HCT116 (cell line): ENCODE data around the gene BACE1. TPM values are rescaled to one million over a fixed set of nuclear protein-coding genes. Genes with fewer than 3 reads are reported as not detected.

ENCODE experiments used
- ATAC-seq: fragments of 200-7000 bp; cut with Tn5 transposase; 2 replicates; pipeline ENCODE4 v1.9.1; 2020; ENCODE audit warnings: mild to moderate bottlenecking, moderate library complexity
- BruUV-seq: library from RNA; stranded (reverse); fragments of 400-500 nt; replicated peaks from 2 replicates; lab custom pipeline; 2021; lab: Mats Ljungman, UMichigan
- CTCF ChIA-PET: fragments of 300-600 bp; sonication (Branson Sonifier 250); formaldehyde crosslinking; loops from one replicate; lab custom pipeline; 2021; ENCODE audit warnings: antibody characterized with exemption; lab: Charles Lee
- POLR2A ChIA-PET: fragments of 300-600, 350-600 bp; sonication (Branson Sonifier 250); formaldehyde crosslinking; loops from one replicate; lab custom pipeline; 2021; ENCODE audit warnings: antibody characterized with exemption; lab: Charles Lee
- RAD21 ChIA-PET, 2 experiments: fragments of 300-600 bp; sonication (Branson Sonifier 250); formaldehyde crosslinking; loops; one replicate each; lab custom pipeline; 2023; ENCODE audit warnings: low total read pairs in 2 of 2; ENCODE audit not compliant: uncharacterized antibody in 2 of 2, unreplicated experiment in 2 of 2, low non-redundant PET in 1 of 2; lab: Charles Lee
- DNase-seq: peaks from one replicate; pipeline ENCODE4 v3.0.0-alpha.2; 2010; ENCODE audit warnings: low read depth, low spot score
- H2AFZ ChIP-seq: fragments of 200-600 bp; shearing (Covaris generic), sonication (generic); 2 replicates; pipeline ENCODE4 v1.6.1; 2017; ENCODE audit warnings: low read depth, mixed run types, mixed read lengths, antibody characterized with exemption, low read length; ENCODE audit not compliant: poor library complexity, severe bottlenecking
- H3K27ac ChIP-seq: 2 replicates; pipeline ENCODE4 v1.5.1; 2012; ENCODE audit warnings: low read depth, low read length
- H3K27me3 ChIP-seq: fragments of 200-600 bp; sonication (generic); 2 replicates; pipeline ENCODE4 v1.6.1; 2016; ENCODE audit warnings: mixed run types, low read length, mixed read lengths; ENCODE audit not compliant: insufficient read depth
- H3K36me3 ChIP-seq, 2 experiments: fragments of 200-500 bp in 1 of 2; fragments of 200-600 bp in 1 of 2; sonication (Bioruptor generic) in 1 of 2; sonication (generic) in 1 of 2; 2 replicates each; pipeline versions ENCODE4 v1.5.1 to v1.6.1; 2014 to 2016; ENCODE audit warnings: low read length in 2 of 2, inconsistent platforms in 1 of 2, mixed read lengths in 1 of 2, mixed run types in 1 of 2; ENCODE audit not compliant: insufficient read depth in 2 of 2, control insufficient read depth in 1 of 2
- H3K4me1 ChIP-seq, 2 experiments: fragments of 200-600 bp in 1 of 2; sonication (generic) in 1 of 2; 2 replicates each; pipeline versions ENCODE4 v1.5.1 to v1.6.1; 2012 to 2017; ENCODE audit warnings: low read length in 2 of 2, inconsistent platforms in 1 of 2, mild to moderate bottlenecking in 1 of 2, mixed read lengths in 1 of 2, mixed run types in 1 of 2, moderate library complexity in 1 of 2; ENCODE audit not compliant: insufficient read depth in 2 of 2, control insufficient read depth in 1 of 2
- H3K4me2 ChIP-seq: fragments of 200-600 bp; sonication (generic); 2 replicates; pipeline ENCODE4 v1.6.1; 2017; ENCODE audit warnings: mixed run types, low read length, mixed read lengths
- H3K4me3 ChIP-seq, 2 experiments: fragments of 200-600 bp in 1 of 2; sonication (generic) in 1 of 2; replicated peaks in 1 of 2; 2 replicates each; pipeline ENCODE4 v1.5.1; 2011 to 2016; ENCODE audit warnings: low read length in 2 of 2, control low read depth in 1 of 2, low read depth in 1 of 2, mild to moderate bottlenecking in 1 of 2, mixed read lengths in 1 of 2, mixed run types in 1 of 2
- H3K79me2 ChIP-seq: fragments of 200-600 bp; sonication (generic); 2 replicates; pipeline ENCODE4 v1.6.1; 2017; ENCODE audit warnings: mild to moderate bottlenecking, mixed run types, low read length, moderate library complexity, mixed read lengths; ENCODE audit not compliant: insufficient read depth
- H3K9ac ChIP-seq: fragments of 200-600 bp; sonication (generic); 2 replicates; pipeline ENCODE4 v1.6.1; 2016; ENCODE audit warnings: low read length, mixed read lengths
- H3K9me2 ChIP-seq: fragments of 200-600 bp; sonication (generic), shearing (Covaris generic); 2 replicates; pipeline ENCODE4 v1.6.1; 2017; ENCODE audit warnings: mixed run types, mild to moderate bottlenecking, moderate library complexity; ENCODE audit not compliant: insufficient read depth
- H3K9me3 ChIP-seq, 2 experiments: fragments of 200-500 bp in 1 of 2; fragments of 200-600 bp in 1 of 2; sonication (Bioruptor generic) in 1 of 2; sonication (generic) in 1 of 2; 2 replicates each; pipeline ENCODE4 v1.6.1; 2014 to 2017; ENCODE audit warnings: low read length in 2 of 2, mixed read lengths in 2 of 2, inconsistent platforms in 1 of 2, low read depth in 1 of 2, mild to moderate bottlenecking in 1 of 2, mixed run types in 1 of 2, moderate library complexity in 1 of 2; ENCODE audit not compliant: control insufficient read depth in 1 of 2, insufficient read depth in 1 of 2
- H4K20me1 ChIP-seq: fragments of 200-600 bp; sonication (generic), shearing (Covaris generic); 2 replicates; pipeline ENCODE4 v1.6.1; 2017; ENCODE audit warnings: mixed run types, mild to moderate bottlenecking, moderate library complexity; ENCODE audit not compliant: insufficient read depth
- CEBPB ChIP-seq: IDR thresholded peaks from 2 replicates; pipeline ENCODE4 v1.6.1; 2012; ENCODE audit warnings: low read depth
- CTCF ChIP-seq, 3 experiments: fragments of 200-600 bp in 1 of 3; sonication (generic) in 1 of 3; IDR thresholded peaks in 2 of 3; conservative IDR thresholded peaks in 1 of 3; 2 replicates each; pipeline ENCODE4 v1.5.1; 2012 to 2017; ENCODE audit warnings: low read depth in 2 of 3, low read length in 2 of 3, antibody characterized with exemption in 1 of 3, borderline replicate concordance in 1 of 3, control low read depth in 1 of 3, mild to moderate bottlenecking in 1 of 3, mixed read lengths in 1 of 3, mixed run types in 1 of 3, moderate library complexity in 1 of 3; ENCODE audit not compliant: insufficient read depth in 1 of 3
- EGR1 ChIP-seq: IDR thresholded peaks from 2 replicates; pipeline ENCODE4 v1.6.1; 2012; ENCODE audit warnings: low read depth
- ELF1 ChIP-seq: IDR thresholded peaks from 2 replicates; pipeline ENCODE4 v1.6.1; 2012; ENCODE audit warnings: low read depth, borderline replicate concordance
- EZH2 ChIP-seq: fragments of 200-600 bp; sonication (generic); IDR thresholded peaks from 2 replicates; pipeline ENCODE4 v1.6.1; 2017; ENCODE audit warnings: antibody characterized with exemption, mixed run types
- EZH2phosphoT487 ChIP-seq: fragments of 200-600 bp; IDR thresholded peaks from 2 replicates; pipeline ENCODE4 v1.6.1; 2018; ENCODE audit warnings: antibody characterized with exemption, borderline replicate concordance
- FOSL1 ChIP-seq: IDR thresholded peaks from 2 replicates; pipeline ENCODE4 v1.6.1; 2012; ENCODE audit warnings: low read depth
- POLR2A ChIP-seq: IDR thresholded peaks from 2 replicates; pipeline ENCODE4 v1.7.0; 2011; ENCODE audit warnings: borderline replicate concordance; ENCODE audit not compliant: insufficient read depth, insufficient read length; ENCODE audit errors: extremely low read depth
- RAD21 ChIP-seq: IDR thresholded peaks from 2 replicates; pipeline ENCODE4 v1.6.1; 2012; ENCODE audit warnings: low read depth, mild to moderate bottlenecking
- REST ChIP-seq: IDR thresholded peaks from 2 replicates; pipeline ENCODE4 v1.6.1; 2012; ENCODE audit warnings: low read depth
- SIN3A ChIP-seq: IDR thresholded peaks from 2 replicates; pipeline ENCODE4 v1.6.1; 2012; ENCODE audit warnings: low read depth
- SP1 ChIP-seq: IDR thresholded peaks from 2 replicates; pipeline ENCODE4 v1.6.1; 2012; ENCODE audit warnings: low read depth
- YY1 ChIP-seq: IDR thresholded peaks from 2 replicates; pipeline ENCODE4 v1.6.1; 2011; ENCODE audit warnings: low read length, low read depth, moderate library complexity, mild to moderate bottlenecking; ENCODE audit not compliant: insufficient replicate concordance; ENCODE audit errors: extremely low read depth
- intact Hi-C: fragments of 100-400 bp; cut with micrococcal nuclease; formaldehyde crosslinking; loops from 2 replicates; pipeline ENCODE4 v1.10.0; 2022
- total RNA-seq: library from RNA; stranded (reverse); gene quantifications from one replicate; pipeline ENCODE4 v1.2.1, GENCODE V29; 2021; ENCODE audit not compliant: unreplicated experiment

Gene BACE1
- total RNA-seq, 1 experiment from 2014 or later, result 8.5 TPM

GRCh38 chr11:117296881-117297280 is 19.2 kb downstream of the BACE1 start:
- H3K4me1 ChIP-seq, result peaks cover 2 to 11% of the 10 kb centered on the region in 2 experiments; a peak in 3 of 4 replicates
- H3K9me3 ChIP-seq, result no peaks in the 10 kb centered on the region
- H3K4me2 ChIP-seq, result no peak overlapping the region
- ChIA-PET CTCF (no interaction called here), POLR2A (no interaction called here), RAD21 (no interaction called here)
- H3K79me2 ChIP-seq, result no peaks in the 10 kb centered on the region
- H2AFZ ChIP-seq, result no peak overlapping the region
- intact Hi-C loops, result no loop called here
- H3K27me3 ChIP-seq, result no peaks in the 10 kb centered on the region
- H4K20me1 ChIP-seq, result no peaks in the 10 kb centered on the region
- H3K9ac ChIP-seq, result no peak overlapping the region
- BruUV-seq, result no TSS peak
- H3K27ac ChIP-seq, result no peak overlapping the region
- TF ChIP-seq SP1 (no peak), CEBPB (no peak), POLR2A (no peak), CTCF (IDR thresholded peaks at IDR 0.05 in 2 of 3, conservative IDR thresholded peaks at IDR 0.05 in 1 of 3; ENCODE audit: borderline replicate concordance in 1 of 3, insufficient read depth in 1 of 3, low read depth in 2 of 3, low read length in 2 of 3) (no peak), RAD21 (no peak), EZH2 (no peak), ELF1 (no peak), EZH2phosphoT487 (no peak), YY1 (no peak), FOSL1 (no peak), EGR1 (no peak), REST (no peak), SIN3A (no peak)
- ATAC-seq (no peak), DNase-seq (no peak)
- H3K9me2 ChIP-seq, result no peaks in the 10 kb centered on the region
- no peaks in the 10 kb centered on the region for H3K36me3 ChIP-seq
- H3K4me3 ChIP-seq, result no peak overlapping the region
